HG03066 (cell line): Measurements from ENCODE around the gene DCHS1.

Experiments used
- ATAC-seq: cut with Tn5 transposase; IDR thresholded peaks from one replicate; pipeline ENCODE4 v1.9.1; 2021; ENCODE audit warnings: low read depth; ENCODE audit not compliant: unreplicated experiment

Gene DCHS1

GRCh38 chr11:6674219-6674597 is 18.6 kb upstream of the DCHS1 start:
- no peak for ATAC-seq

- ATAC-seq: no peak
These were observed 18.1 kb upstream of the DCHS1 start for GRCh38 chr11:6673523-6674218.

GRCh38 chr11:6671991-6672390 is 16.4 kb upstream of the DCHS1 start:
- ATAC-seq: no peak

GRCh38 chr11:6670202-6670830 is 14.7 kb upstream of the DCHS1 start:
- no peak for ATAC-seq

- no peak for ATAC-seq
These were observed 12.2 kb upstream of the DCHS1 start for GRCh38 chr11:6667733-6668374.

- ATAC-seq: no peak
These were observed 10.9 kb upstream of the DCHS1 start for GRCh38 chr11:6666302-6667183.

- ATAC-seq: no peak
These were observed 8.9 kb upstream of the DCHS1 start for GRCh38 chr11:6664551-6664950.

- no peak for ATAC-seq
These were observed 8.3 kb upstream of the DCHS1 start for GRCh38 chr11:6663794-6664469.

- no peak for ATAC-seq
These were observed 5.1 kb upstream of the DCHS1 start for GRCh38 chr11:6660712-6661111.

GRCh38 chr11:6658647-6659046 is 3.0 kb upstream of the DCHS1 start:
- no peak for ATAC-seq

GRCh38 chr11:6657346-6657745 is 1.7 kb upstream of the DCHS1 start:
- ATAC-seq: no peak

GRCh38 chr11:6656936-6657335 is 1.3 kb upstream of the DCHS1 start:
- ATAC-seq: no peak

GRCh38 chr11:6656584-6656915 is 941 bp upstream of the DCHS1 start:
- no peak for ATAC-seq

- no peak for ATAC-seq
These were observed 404 bp downstream of the DCHS1 start for GRCh38 chr11:6655020-6655789.

GRCh38 chr11:6654281-6655019 is 1.2 kb downstream of the DCHS1 start:
- ATAC-seq: no peak

- no peak for ATAC-seq
These were observed 2.0 kb downstream of the DCHS1 start for GRCh38 chr11:6653656-6654055.

- no peak for ATAC-seq
These were observed 2.5 kb downstream of the DCHS1 start for GRCh38 chr11:6653097-6653496.

- no peak for ATAC-seq
These were observed 3.4 kb downstream of the DCHS1 start for GRCh38 chr11:6652182-6652581.

- ATAC-seq: no peak
These were observed 4.6 kb downstream of the DCHS1 start for GRCh38 chr11:6650980-6651379.
